ENCODE data around the gene C17orf50.

C17orf50 gene

GRCh38 chr17:35791681-35792350 lies 31.1 kb downstream of the C17orf50 start:
- DNase-seq = no peak

- no peak for DNase-seq
These were observed 32.6 kb downstream of the C17orf50 start for GRCh38 chr17:35793257-35793656.

GRCh38 chr17:35795007-35795870 lies 34.6 kb downstream of the C17orf50 start, which contains the start of gene MMP28:
MMP28 (minus strand) TSS chr17:35795641; CDS start chr17:35795377, 264 bp downstream.
- no peak for DNase-seq

- no peak for DNase-seq
These were observed 35.2 kb downstream of the C17orf50 start for GRCh38 chr17:35795871-35796265.

GRCh38 chr17:35796942-35797341 lies 36.3 kb downstream of the C17orf50 start:
- no peak for DNase-seq

GRCh38 chr17:35797370-35797769 lies 36.7 kb downstream of the C17orf50 start:
- no peak for DNase-seq

GRCh38 chr17:35797918-35798317 lies 37.2 kb downstream of the C17orf50 start:
- no peak for DNase-seq

GRCh38 chr17:35799942-35800341 lies 39.3 kb downstream of the C17orf50 start:
- DNase-seq = no peak

GRCh38 chr17:35801583-35802224 lies 41.0 kb downstream of the C17orf50 start:
- DNase-seq = no peak

- peak; percentile 12 for DNase-seq
These were observed 44.0 kb downstream of the C17orf50 start for GRCh38 chr17:35804658-35805192.

- DNase-seq = no peak
These were observed 46.9 kb downstream of the C17orf50 start for GRCh38 chr17:35807371-35808144.

GRCh38 chr17:35808240-35808961 lies 47.7 kb downstream of the C17orf50 start:
- no peak for DNase-seq

GRCh38 chr17:35808962-35809854 lies 48.5 kb downstream of the C17orf50 start, which contains the start of gene TAF15:
TAF15 (plus strand) TSS chr17:35809484; CDS start chr17:35809570, 86 bp downstream.
- peak; percentile 94 for DNase-seq

GRCh38 chr17:35809855-35810461 lies 49.3 kb downstream of the C17orf50 start:
- DNase-seq = peak; percentile 20

GRCh38 chr17:35811759-35812158 lies 51.1 kb downstream of the C17orf50 start:
- no peak for DNase-seq

GRCh38 chr17:35812456-35812855 lies 51.8 kb downstream of the C17orf50 start:
- no peak for DNase-seq

Data from NK-92 treated with Interleukin-12 subunit alpha and Interleukin-12 subunit beta, amount 100 ng/mL, for 24 hours (cell line).